ENCODE measurements around the gene SHROOM4. TPM values are rescaled to one million over a fixed set of nuclear protein-coding genes. Genes with fewer than 3 reads are reported as not detected.

Gene SHROOM4
- total RNA-seq, 1 experiment from 2014 or later = 2.1 TPM

DNA sequence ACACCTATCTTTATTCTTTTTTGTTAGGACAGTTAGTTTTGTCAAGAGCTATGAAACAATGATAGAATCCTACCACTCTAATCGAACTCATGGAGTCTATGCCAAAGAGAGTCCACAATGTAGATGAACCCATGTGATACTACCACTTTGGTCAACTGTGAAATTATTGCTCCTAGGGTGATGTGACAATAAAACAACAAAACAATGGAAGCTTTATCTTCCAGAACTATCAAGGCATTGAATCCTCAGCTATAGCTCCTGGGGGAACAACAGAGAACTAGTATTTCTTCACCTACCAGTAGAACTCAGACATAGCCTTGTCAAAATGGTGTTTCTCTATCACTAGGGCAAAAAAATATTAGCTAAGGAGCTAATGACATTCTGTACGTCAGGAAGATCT lies 62.9 kb downstream of the SHROOM4 start:
- H2AFZ ChIP-seq (ENCODE audit: low read length) = no peak overlapping the region
- H2BK120ac ChIP-seq (ENCODE audit: low read depth, low read length, poor library complexity, severe bottlenecking) = no peak overlapping the region
- no peaks in the 10 kb centered on the region for H3K4me1 ChIP-seq (ENCODE audit: insufficient read depth, low read length)
- H4K5ac ChIP-seq (ENCODE audit: insufficient read length, low read depth, low read length) = no peak overlapping the region
- no CpG with 5 or more reads among the region's 2 CpGs for WGBS (ENCODE audit: extremely low coverage, insufficient read length, low lambda C conversion rate)
- no peak overlapping the region for H3K4me2 ChIP-seq (ENCODE audit: insufficient read depth, insufficient read length, low read length)
- H3K36me3 Mint-ChIP-seq (ENCODE audit: insufficient read depth in 1 of 3, low read depth in 3 of 3) = no peaks in the 10 kb centered on the region; a peak in 3 of 7 replicates
- no peak overlapping the region for H3T11ph ChIP-seq (ENCODE audit: low read length)
- H3K9ac ChIP-seq (ENCODE audit: extremely low read depth, insufficient read length, low read length) = no peak overlapping the region
- H3K27me3 Mint-ChIP-seq (ENCODE audit: low read depth) = no peaks in the 10 kb centered on the region
- no peak overlapping the region for H4K8ac ChIP-seq (replicated peaks; ENCODE audit: insufficient read length, low read depth, low read length)
- DNase-seq = no peak
- H2BK5ac ChIP-seq (ENCODE audit: insufficient read length, low read length) = no peak overlapping the region
- H4K91ac ChIP-seq (ENCODE audit: insufficient read length, low read depth, low read length) = no peak overlapping the region
- no peak overlapping the region for H2BK20ac ChIP-seq (ENCODE audit: low read depth, low read length, poor library complexity, severe bottlenecking)
- H3K56ac ChIP-seq (ENCODE audit: insufficient read length, low read depth, low read length) = no peak overlapping the region
- H2AK5ac ChIP-seq (ENCODE audit: insufficient read length, low read length) = no peak overlapping the region
- H3K9me3 Mint-ChIP-seq = peaks cover 47 to 60% of the 10 kb centered on the region in 2 experiments
- H2BK15ac ChIP-seq (ENCODE audit: low read depth, low read length) = no peak overlapping the region
- TF ChIP-seq, protein P1, sequence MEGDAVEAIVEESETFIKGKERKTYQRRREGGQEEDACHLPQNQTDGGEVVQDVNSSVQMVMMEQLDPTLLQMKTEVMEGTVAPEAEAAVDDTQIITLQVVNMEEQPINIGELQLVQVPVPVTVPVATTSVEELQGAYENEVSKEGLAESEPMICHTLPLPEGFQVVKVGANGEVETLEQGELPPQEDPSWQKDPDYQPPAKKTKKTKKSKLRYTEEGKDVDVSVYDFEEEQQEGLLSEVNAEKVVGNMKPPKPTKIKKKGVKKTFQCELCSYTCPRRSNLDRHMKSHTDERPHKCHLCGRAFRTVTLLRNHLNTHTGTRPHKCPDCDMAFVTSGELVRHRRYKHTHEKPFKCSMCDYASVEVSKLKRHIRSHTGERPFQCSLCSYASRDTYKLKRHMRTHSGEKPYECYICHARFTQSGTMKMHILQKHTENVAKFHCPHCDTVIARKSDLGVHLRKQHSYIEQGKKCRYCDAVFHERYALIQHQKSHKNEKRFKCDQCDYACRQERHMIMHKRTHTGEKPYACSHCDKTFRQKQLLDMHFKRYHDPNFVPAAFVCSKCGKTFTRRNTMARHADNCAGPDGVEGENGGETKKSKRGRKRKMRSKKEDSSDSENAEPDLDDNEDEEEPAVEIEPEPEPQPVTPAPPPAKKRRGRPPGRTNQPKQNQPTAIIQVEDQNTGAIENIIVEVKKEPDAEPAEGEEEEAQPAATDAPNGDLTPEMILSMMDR (conservative IDR thresholded peaks at IDR 0.05) = no peak
- H3K9me3 ChIP-seq (ENCODE audit: control insufficient read depth, low read depth, low read length) = no peaks in the 10 kb centered on the region
- H3K27ac Mint-ChIP-seq = no peak overlapping the region
- H3K4ac ChIP-seq (ENCODE audit: low read depth, low read length) = no peak overlapping the region
- no peak overlapping the region for H2BK12ac ChIP-seq (ENCODE audit: insufficient read length, low read depth, low read length)
- no peak overlapping the region for H3K14ac ChIP-seq (ENCODE audit: insufficient read depth, low read length)
- H3K4me1 Mint-ChIP-seq = no peaks in the 10 kb centered on the region
- H3K18ac ChIP-seq (ENCODE audit: insufficient read length, low read depth, low read length) = no peak overlapping the region
- no peaks in the 10 kb centered on the region for H4K20me1 ChIP-seq (ENCODE audit: control insufficient read depth, insufficient read depth, insufficient read length)
- no peak overlapping the region for H3K23ac ChIP-seq (ENCODE audit: insufficient read length, low read depth, low read length)
- H3K4me3 Mint-ChIP-seq = no peak overlapping the region
- H3K79me2 ChIP-seq (ENCODE audit: insufficient read depth, low read length) = no peaks in the 10 kb centered on the region
- H3K27ac ChIP-seq (ENCODE audit: insufficient read length, low read depth, low read length) = no peak overlapping the region
- no peaks in the 10 kb centered on the region for H3K23me2 ChIP-seq (ENCODE audit: insufficient read length, low read depth, low read length, poor library complexity, severe bottlenecking)
- no peaks in the 10 kb centered on the region for H3K27me3 ChIP-seq (ENCODE audit: insufficient read depth, low read length)
- no peaks in the 10 kb centered on the region for H3K79me1 ChIP-seq (ENCODE audit: insufficient read depth, low read depth, low read length, poor library complexity, severe bottlenecking)
